NCI-H2196 treated with DMSO at 0.1 percent for 48 hours (cell line): ENCODE measurements around the gene RREB1.
"Not testable (repeated sequence)": the region's sequence is repeated elsewhere in the genome, so short reads cannot be mapped to it uniquely, and the experiment has no call there.

ENCODE experiments used
- DNase-seq: peaks from one replicate; lab custom pipeline; 2025; ENCODE audit not compliant: unreplicated experiment; lab: John Stamatoyannopoulos, UW

RREB1 gene

GRCh38 chr6:7260291-7261031, 152.7 kb downstream of the RREB1 start:
- no peak for DNase-seq

- peak; percentile 86 for DNase-seq
Observed at GRCh38 chr6:7261032-7261841, 153.5 kb downstream of the RREB1 start.

- DNase-seq: peak; percentile 69
Observed at GRCh38 chr6:7261852-7262461, 154.2 kb downstream of the RREB1 start.

GRCh38 chr6:7262746-7263518, 155.2 kb downstream of the RREB1 start:
- no peak for DNase-seq

GRCh38 chr6:7263519-7263805, 155.7 kb downstream of the RREB1 start:
- not testable (repeated sequence) for DNase-seq

GRCh38 chr6:7264041-7264440, 156.3 kb downstream of the RREB1 start:
- no peak for DNase-seq

GRCh38 chr6:7264686-7265384, 157.1 kb downstream of the RREB1 start:
- DNase-seq: no peak

- DNase-seq: not testable (repeated sequence)
Observed at GRCh38 chr6:7265385-7265726, 157.6 kb downstream of the RREB1 start.

- no peak for DNase-seq
Observed at GRCh38 chr6:7267071-7267465, 159.3 kb downstream of the RREB1 start.

- no peak for DNase-seq
Observed at GRCh38 chr6:7267466-7268091, 159.8 kb downstream of the RREB1 start.

GRCh38 chr6:7268362-7268761, 160.6 kb downstream of the RREB1 start:
- DNase-seq: no peak

- DNase-seq: no peak
Observed at GRCh38 chr6:7268816-7269555, 161.2 kb downstream of the RREB1 start.

GRCh38 chr6:7269816-7270215, 162.1 kb downstream of the RREB1 start:
- DNase-seq: no peak

- DNase-seq: no peak
Observed at GRCh38 chr6:7270320-7271204, 162.8 kb downstream of the RREB1 start.

GRCh38 chr6:7271205-7271534, 163.4 kb downstream of the RREB1 start:
- no peak for DNase-seq

GRCh38 chr6:7273709-7274108, 165.9 kb downstream of the RREB1 start:
- DNase-seq: no peak

GRCh38 chr6:7274525-7274924, 166.8 kb downstream of the RREB1 start:
- DNase-seq: not testable (repeated sequence)

GRCh38 chr6:7276199-7276524, 168.4 kb downstream of the RREB1 start:
- DNase-seq: no peak
